ENCODE measurements around the gene GNL3L. TPM values are rescaled to one million over a fixed set of nuclear protein-coding genes. Genes with fewer than 3 reads are reported as not detected.
"Not testable (repeated sequence)": the region's sequence is repeated elsewhere in the genome, so short reads cannot be mapped to it uniquely, and the experiment has no call there.

The GNL3L gene
- polyA plus RNA-seq, 1 donor: 16.4 TPM

DNA sequence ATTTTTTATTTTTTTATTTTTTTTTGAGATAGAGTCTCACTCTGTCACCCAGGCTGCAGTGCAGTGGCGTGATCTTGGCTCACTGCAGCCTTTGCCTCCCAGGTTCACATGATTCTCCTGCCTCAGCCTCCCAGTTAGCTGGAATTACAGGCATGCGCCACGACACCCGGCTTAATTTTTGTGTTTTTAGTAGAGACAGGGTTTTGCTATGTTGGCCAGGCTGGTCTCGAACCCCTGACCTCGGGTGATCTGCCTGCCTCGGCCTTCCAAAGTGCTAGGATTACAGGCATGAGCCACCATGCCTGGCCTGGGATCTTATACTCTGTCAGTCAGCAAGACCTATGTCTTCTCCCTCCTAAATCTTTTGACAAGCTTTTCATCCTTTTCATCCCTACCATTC lies 25.0 kb downstream of the GNL3L start:
- not testable (repeated sequence) for DNase-seq (ENCODE audit: low read depth)

DNA sequence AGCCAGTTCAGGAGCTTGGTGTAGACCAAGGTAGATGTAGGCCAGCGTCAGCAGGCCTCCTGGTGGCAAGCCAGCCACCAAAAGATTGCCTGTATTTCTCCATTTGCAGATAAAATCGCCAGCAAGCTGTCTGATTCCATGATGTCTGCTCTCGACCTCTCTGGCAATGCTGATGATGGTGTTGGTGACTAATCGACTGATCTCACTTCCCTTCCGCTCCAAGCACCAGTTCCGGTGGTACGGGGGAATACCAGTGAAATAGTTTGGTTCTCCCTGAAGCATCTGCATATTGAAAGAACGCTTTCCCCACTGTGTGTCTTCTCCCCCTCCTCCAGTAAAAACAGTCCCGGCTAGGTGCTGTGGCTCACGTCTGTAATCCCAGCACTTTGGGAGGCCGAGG lies 30.4 kb downstream of the GNL3L start:
- no peak for DNase-seq (ENCODE audit: low read depth)

GRCh38 chrX:54561622-54562021 lies 31.6 kb downstream of the GNL3L start:
- DNase-seq (ENCODE audit: low read depth): no peak

- DNase-seq (ENCODE audit: low read depth): no peak
Measured at GRCh38 chrX:54564936-54565335, 34.9 kb downstream of the GNL3L start.

- no peak for DNase-seq (ENCODE audit: low read depth)
Measured at GRCh38 chrX:54570332-54570731, 40.3 kb downstream of the GNL3L start.

GRCh38 chrX:54572641-54573040 lies 42.6 kb downstream of the GNL3L start:
- not testable (repeated sequence) for DNase-seq (ENCODE audit: low read depth)

DNA sequence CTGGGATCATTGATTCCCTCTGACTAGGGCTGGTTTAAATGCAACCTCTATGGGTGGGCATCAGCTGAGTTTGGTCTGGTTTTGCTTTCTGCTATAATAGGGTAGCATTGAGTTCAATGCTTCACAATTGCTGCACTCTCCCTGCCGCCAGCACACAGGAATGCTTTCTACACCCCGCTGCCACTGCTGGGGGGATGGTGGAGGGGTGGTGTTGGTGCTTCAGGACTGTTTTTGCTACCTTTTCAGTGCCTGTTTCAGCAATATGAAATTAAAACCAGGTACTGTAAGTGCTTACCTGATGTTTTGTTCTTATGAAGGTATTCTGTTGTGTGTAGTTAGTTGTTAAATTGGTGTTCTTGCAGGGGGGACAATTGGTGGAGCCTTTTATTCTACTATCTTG lies 67.7 kb downstream of the GNL3L start:
- no peak for DNase-seq (ENCODE audit: low read depth)

- DNase-seq (ENCODE audit: low read depth): no peak
Measured at GRCh38 chrX:54602563-54602962, 72.5 kb downstream of the GNL3L start.

Other genes starting within 250 kb of the GNL3L start
- 2.1 TPM for gene WNK3, start 172.2 kb upstream of the GNL3L start, polyA plus RNA-seq (ENCODE audit: insufficient read length)
- 42.6 TPM for gene TSR2, start 89.8 kb upstream of the GNL3L start, polyA plus RNA-seq (ENCODE audit: insufficient read length)
- 17.2 TPM for gene FGD1, start 34.0 kb upstream of the GNL3L start, polyA plus RNA-seq (ENCODE audit: insufficient read length)